Frontal cortex (tissue), 4 donors: Measurements from ENCODE around the gene SLC35F5. TPM values are rescaled to one million over a fixed set of nuclear protein-coding genes. Genes with fewer than 3 reads are reported as not detected.
A peak's percentile ranks its signal among the peaks of the same experiment; 100 is the strongest.
"Not testable (repeated sequence)": the region's sequence is repeated elsewhere in the genome, so short reads cannot be mapped to it uniquely, and the experiment has no call there.

ENCODE experiments used
- DNase-seq, 2 donors: peaks; one replicate each; pipeline ENCODE4 v3.0.0; 2012; ENCODE audit warnings: low spot score in 2 of 2
- FAIRE-seq: peaks from 2 replicates; lab custom pipeline; 2012; peaks lifted over from hg19 to GRCh38; lab: Jason Lieb, UNC
- total RNA-seq: library from RNA; depleted of rRNA; stranded (reverse); fragments of >200 nt; gene quantifications from one replicate; pipeline ENCODE4 v1.2.3, GENCODE V29; 2014
- donor health status: control.
- donor health status: control.
- donor health status: control.

Gene SLC35F5
- 132 TPM for total RNA-seq

- no peak for FAIRE-seq
Measured at GRCh38 chr2:113756355-113757137, at the start of gene SLC35F5. TSS of gene SLC35F5 (minus strand) at chr2:113756642. CDS start at chr2:113756409, 233 bp downstream.

DNA sequence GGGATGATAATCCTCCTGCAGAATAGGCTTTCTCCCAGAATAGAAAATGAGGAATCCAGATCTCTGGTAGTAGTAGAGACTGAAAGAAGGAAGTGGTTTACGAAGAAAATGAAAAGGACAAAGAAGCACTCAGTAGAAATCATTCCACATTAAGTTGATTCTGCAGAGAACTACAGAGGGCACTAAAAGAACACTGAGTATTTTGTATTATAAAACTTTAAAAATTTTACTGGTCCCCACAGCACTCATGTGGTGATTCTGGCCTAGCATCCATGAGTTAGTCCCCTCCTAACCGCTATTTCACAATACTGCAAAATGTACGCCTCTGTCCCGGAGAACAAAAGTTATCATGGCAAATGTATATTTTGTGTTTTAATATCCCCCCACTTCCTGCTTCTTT, 42.9 kb upstream of the SLC35F5 start:
- DNase-seq (no peak), FAIRE-seq (no peak)

More at GRCh38 chr2:113756355-113757137, at the start of gene SLC35F5:
- peak; percentile 86 to 90 for DNase-seq

- FAIRE-seq (no peak), DNase-seq (no peak)
Measured at GRCh38 chr2:113797237-113797636, 40.8 kb upstream of the SLC35F5 start.

GRCh38 chr2:113796592-113797175, 40.2 kb upstream of the SLC35F5 start:
- FAIRE-seq (no peak), DNase-seq (no peak)

DNA sequence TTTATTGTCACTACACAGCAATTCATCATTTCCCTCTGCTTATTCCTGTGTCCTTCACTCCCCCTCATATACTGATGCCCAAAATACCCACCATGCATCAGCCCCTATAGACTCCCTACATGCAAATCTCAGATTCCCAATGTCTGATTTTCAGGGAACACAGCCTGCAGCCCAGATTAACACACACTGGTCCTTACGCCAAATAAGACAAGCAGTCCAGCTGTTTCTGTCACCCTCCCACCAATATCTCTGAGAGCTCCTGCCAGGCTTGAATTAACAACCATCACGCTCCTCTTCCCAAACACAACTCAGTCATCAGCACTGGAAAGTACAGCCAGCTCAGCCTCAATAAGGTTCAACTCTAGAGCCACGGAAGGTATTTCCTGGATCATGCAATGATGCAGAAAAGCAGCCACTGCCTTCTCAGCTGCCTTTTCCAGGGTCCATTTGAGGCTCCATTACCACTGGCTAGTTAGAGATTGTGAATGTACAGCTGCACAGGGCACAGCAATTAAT, 39.0 kb upstream of the SLC35F5 start:
- no peak for FAIRE-seq

GRCh38 chr2:113791697-113792590, 35.5 kb upstream of the SLC35F5 start:
- FAIRE-seq (no peak), DNase-seq (no peak)

More for the DNA sequence above, 39.0 kb upstream of the SLC35F5 start:
- no peak for DNase-seq

- no peak for DNase-seq
- no peak for FAIRE-seq
Measured at GRCh38 chr2:113784823-113785744, 28.6 kb upstream of the SLC35F5 start.

DNA sequence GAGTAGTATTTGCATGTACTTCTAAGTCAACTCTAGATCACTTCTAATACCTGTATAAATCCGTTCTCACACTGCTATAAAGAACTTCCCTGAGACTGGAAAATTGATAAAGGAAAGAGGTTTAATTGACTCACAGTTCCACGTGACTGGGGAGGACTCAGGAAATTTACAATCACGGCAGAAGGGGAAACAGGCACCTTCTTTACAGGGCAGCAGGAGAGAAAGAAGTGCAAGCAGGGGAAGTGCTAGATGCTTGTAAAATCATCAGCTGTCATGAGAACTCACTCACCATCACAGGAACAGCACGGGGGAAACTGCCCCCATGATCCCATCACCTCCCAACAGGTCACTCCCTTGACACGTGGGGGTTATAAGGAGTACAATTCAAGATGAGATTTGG, 24.0 kb upstream of the SLC35F5 start:
- FAIRE-seq (no peak), DNase-seq (no peak)

- no peak for FAIRE-seq
- no peak for DNase-seq
Measured at GRCh38 chr2:113777371-113777770, 20.9 kb upstream of the SLC35F5 start.

- FAIRE-seq (no peak), DNase-seq (no peak)
Measured at GRCh38 chr2:113776949-113777348, 20.5 kb upstream of the SLC35F5 start.

- DNase-seq, FAIRE-seq: not testable (repeated sequence)
Measured at GRCh38 chr2:113774616-113775015, 18.2 kb upstream of the SLC35F5 start.

DNA sequence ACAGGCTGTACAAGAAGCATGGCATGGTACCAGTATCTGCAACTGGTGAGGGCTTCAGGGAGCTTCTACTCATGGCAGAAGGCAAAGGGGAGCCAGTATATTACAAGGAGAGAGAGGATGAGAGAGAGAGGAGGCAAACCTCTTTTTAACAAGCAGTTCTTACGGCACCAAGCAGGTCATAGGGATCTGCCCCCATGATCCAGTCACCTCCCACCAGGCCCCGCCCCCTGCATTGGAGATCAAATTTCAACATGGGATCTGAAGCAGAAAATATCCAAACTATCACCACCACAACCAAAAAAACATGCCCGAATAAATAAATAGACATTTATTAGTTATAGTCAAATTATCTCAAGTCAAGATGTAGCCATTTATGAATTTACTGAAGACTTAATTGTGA, 14.5 kb upstream of the SLC35F5 start:
- FAIRE-seq (no peak), DNase-seq (no peak)

DNA sequence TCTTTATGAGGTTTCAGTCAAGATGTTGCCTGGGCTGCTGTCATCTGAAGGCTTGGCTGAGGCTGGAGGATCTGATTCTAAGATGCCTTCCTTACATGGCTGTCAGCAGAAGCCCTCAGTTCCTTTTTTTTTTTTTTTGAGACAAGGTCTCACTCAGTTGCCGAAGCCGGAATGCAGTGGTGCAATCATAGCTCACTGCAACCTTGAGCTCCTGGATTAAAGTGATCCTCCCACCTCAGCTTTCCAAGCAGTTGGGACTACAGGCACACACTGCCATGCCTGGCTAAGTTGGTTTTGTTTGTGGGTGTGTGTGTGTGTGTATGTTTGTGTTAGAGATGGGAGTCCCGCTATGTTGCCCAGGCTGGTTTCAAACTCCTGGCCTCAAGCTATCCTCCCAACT, 13.1 kb upstream of the SLC35F5 start:
- DNase-seq = no peak
- FAIRE-seq = no peak

GRCh38 chr2:113768770-113769169, 12.3 kb upstream of the SLC35F5 start:
- DNase-seq (no peak), FAIRE-seq (no peak)

DNA sequence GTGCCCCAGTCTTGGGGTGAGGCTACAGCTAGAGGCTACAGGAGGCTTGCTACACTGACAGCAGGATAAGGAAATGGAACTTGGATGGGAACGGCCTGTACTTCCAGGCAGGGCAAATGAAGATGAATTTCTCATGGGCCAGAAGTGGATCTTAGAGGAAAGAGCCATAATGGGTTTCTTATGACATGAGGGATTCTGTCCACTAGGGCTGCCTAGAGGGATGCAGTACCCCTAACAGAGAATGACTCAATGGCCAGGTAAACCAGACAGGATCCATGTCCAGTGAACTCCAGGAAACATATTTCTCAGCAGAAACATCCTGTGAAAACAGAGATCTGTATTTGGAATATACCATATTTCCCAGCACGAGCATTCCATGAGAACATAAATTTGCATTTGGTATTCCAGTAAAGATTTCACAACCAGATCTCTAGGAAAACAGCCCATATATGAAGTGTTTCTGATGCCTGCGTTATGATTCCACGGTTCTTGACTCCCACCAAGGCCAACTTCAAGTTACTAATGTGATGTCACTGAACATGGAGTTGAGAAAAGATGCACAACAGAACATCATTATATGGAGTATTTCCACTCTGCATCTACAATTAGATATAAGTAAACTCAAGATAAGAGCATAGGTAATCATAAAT, 11.5 kb upstream of the SLC35F5 start:
- no peak for FAIRE-seq

GRCh38 chr2:113765276-113765675, 8.8 kb upstream of the SLC35F5 start:
- DNase-seq = no peak
- no peak for FAIRE-seq

More for the DNA sequence above, 11.5 kb upstream of the SLC35F5 start:
- DNase-seq = no peak

DNA sequence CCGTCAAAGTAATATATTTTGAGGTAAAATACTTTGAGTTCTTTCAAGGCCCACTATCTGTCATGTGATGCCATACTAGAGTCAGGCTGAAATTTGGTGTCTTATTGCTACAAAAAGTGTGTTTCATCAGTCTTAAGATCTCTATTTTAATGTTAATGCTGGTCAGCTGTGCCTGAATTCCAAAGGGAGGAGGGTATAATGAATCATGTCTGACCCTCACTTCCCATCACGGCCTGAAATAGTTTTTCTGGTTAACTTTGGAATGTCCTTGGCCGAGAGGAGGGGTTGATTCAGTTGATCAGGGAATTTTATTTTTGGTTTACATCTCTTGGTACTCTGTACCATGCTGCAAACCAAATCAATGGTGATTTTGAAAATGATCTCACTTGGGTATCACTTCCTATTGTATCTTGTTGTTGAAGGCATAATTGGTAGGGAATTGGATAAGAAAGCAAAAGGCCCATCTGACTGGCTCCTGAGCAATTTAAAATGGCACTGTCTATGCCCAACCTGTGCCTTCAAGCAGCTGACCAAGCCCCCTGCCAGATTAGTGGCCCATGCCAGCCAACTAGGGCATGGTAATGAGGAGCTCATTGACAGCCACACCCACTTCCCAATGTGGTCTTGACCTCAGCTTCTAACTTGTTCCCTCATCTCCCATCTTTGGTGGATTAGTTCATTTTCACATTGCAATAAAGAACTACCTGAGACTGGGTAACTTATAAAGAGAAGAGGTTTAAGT, 6.1 kb upstream of the SLC35F5 start:
- no peak for DNase-seq
- FAIRE-seq = no peak

DNA sequence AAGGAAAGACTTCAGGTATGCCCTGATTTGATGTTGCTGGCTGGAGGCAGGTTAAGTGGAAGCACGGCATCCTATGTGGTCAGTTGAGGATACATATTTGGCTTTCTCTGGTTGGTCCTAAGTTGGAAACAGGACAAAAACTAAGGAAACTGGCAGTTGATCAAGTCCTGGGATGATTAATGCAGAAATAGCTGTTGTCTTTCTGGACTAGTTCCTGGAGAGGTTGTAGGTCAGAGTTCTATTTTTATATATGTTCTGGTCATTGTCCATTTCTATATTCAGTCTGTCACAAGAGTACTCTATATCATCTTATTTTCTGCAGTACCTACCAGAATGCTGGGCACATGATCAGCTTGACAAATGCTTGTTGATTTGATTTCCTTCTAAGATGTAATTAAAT, 4.0 kb upstream of the SLC35F5 start:
- FAIRE-seq (no peak), DNase-seq (no peak)
